Spleen (tissue), 7 donors: Measurements from ENCODE around the gene SEC24C.

Source experiments
- CTCF ChIP-seq, 11 experiments: fragments of 200-600 bp in 7 of 11; fragments of 450-650 bp in 4 of 11; sonication (generic) in 4 of 11; IDR thresholded peaks in 8 of 11; conservative IDR thresholded peaks in 3 of 11; 1 replicate in 7 of 11; 2 replicates in 4 of 11; pipeline versions ENCODE4 v1.4.0 to v1.8.0; 2016 to 2021; ENCODE audit warnings: antibody characterized with exemption in 11 of 11, inconsistent platforms in 4 of 11, mild to moderate bottlenecking in 1 of 11
- POLR2A ChIP-seq, 3 donors: fragments of 450-650 bp; IDR thresholded peaks; one replicate each; pipeline ENCODE4 v1.5.1; 2017; ENCODE audit warnings: antibody characterized with exemption in 3 of 3, mild to moderate bottlenecking in 1 of 3
- donor health status: DM: no; HTN: no; CAD: no; lungs with moderate emphysema.
- donor health status: DM: no; HTN: no; CAD: no.
- donor health status: DM: no; HTN: no; CAD: no.

GRCh38 chr10:73734028-73734720, 10.0 kb upstream of the SEC24C start:
- TF ChIP-seq CTCF (IDR thresholded peaks at IDR 0.05 in 8 of 11, conservative IDR thresholded peaks at IDR 0.05 in 3 of 11) (no peak), POLR2A (IDR thresholded peaks at IDR 0.05) (no peak)
